Retinal pigment epithelial cell (primary cell): ENCODE results near the gene TFPI.

Source experiments
- DNase-seq: peaks from one replicate; pipeline ENCODE4 v3.0.0-alpha.2; 2010; ENCODE audit warnings: low read depth
- H3K4me3 ChIP-seq: 2 replicates; pipeline ENCODE4 v1.5.1; 2011; ENCODE audit warnings: mild to moderate bottlenecking, low read length, control low read depth, moderate library complexity
- CTCF ChIP-seq: conservative IDR thresholded peaks from 2 replicates; pipeline ENCODE4 v1.5.1; 2011; ENCODE audit warnings: low read depth, low read length, control low read depth, inconsistent platforms

The TFPI gene

DNA sequence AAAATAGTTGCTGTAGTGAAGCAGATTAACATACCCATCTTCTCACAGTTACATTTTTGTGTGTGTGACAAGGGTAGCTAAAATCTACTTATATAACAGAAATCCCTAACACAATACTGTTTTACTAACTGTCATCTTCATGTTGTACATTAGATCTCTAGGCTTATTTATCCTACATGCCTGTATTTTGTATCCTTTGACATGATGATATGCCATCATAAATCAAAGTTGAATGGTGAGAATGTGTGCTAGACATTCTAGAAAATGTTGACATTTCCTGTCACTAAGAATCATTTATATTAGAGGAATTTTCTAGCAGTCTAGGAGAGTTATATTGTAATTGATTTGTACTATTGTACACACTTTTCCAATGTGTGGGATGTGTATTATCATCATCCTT lies 84.7 kb downstream of the TFPI start:
- H3K4me3 ChIP-seq: no peak overlapping the region
- no peak for DNase-seq
- no peak for TF ChIP-seq CTCF

DNA sequence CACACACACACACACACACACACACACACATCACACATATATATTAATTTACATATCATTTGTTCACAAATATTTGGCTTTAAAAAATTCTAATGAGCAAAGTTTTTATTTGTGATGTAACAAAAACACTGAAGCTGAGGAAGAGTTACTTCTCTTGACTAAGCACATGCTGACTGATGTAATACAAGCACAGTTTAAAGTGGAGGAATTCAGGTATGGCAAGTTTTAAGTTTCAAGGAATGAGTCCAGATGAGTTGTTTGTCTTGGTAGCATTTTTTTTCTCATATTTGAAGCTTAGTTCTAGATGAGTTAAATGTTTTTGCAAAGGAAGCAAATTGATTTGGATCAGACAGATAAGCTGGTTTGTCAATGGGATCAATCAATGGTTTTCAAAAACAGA lies 86.0 kb downstream of the TFPI start:
- TF ChIP-seq CTCF: no peak
- no peak for DNase-seq
- H3K4me3 ChIP-seq: no peak overlapping the region

DNA sequence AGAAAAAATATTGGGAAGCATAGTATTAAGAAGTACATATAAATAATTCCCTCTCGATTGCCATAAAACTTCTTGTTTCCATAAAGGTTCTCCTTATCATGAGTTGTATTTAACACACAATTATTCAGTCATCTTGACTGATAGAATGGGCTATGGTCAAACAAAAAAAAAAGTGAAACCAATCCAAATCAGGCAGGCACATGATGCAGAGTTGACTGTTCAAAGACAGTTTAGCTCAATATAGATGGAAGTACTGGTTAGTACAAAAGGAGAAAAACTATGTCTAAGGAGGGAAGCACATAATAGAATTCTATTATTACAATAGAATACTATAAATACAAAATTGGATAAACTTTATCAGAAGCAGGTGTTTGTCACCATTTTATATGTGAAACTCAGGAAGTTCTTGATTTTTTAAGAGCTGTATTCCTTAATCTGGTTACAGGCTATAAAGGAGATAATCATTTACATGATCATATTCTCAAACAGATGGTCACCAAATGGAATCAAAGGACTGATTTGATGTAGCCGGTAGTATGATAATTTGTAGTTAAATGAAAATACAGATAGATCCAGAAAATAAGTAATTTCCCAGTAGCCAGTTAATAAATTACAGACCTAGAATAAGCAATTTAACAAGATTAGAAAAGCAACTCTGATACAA lies 88.0 kb downstream of the TFPI start:
- H3K4me3 ChIP-seq: no peak overlapping the region
- no peak for DNase-seq
- TF ChIP-seq CTCF: no peak

- no peak overlapping the region for H3K4me3 ChIP-seq
- no peak for TF ChIP-seq CTCF
- DNase-seq: no peak
Observed at GRCh38 chr2:187462839-187463238, 91.4 kb downstream of the TFPI start.

DNA sequence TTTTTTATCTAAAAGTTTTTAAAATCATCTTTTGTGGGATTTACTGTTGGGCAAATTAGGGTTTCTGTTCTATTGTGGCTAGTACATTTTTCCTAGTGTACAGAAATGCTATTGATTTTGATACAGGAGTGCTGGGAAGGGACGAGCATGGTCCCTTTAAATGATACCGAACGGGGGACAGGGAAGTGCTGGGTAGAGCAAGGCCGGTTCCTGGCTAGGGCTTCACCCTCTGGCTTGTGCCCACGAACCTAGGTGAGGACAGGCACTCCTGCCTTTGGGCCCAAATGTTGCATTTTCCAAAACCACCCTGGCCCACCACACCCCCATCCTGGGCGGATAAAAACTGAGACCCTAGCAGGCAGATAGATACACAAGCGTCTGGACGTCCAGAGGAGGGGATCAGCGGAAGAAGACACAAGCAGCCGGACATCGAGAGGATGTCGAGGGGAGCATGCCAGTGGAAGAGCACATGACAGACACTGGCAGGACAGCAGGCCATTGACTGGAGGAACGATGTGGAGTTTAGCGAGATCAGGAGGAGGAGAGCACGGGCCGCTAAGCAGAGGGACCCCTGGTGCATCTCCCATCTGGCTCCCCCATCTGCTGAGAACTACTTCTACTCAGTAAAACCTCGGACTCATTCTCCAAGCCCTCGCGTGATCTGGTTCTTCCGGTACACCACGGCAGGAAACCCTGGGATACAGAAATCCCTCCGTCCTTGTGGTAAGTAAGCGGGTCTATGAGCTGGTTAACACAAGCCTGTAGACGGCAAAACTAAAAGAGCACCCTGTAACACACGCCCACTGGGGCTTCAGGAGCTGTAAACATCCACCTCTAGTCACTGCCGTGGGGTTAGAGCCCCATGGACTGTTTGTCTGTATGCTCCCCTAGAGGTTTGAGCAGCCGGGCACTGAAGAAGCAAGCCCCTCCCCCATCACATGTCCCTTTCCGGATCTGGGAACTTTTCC lies 92.7 kb downstream of the TFPI start:
- DNase-seq: no peak
- TF ChIP-seq CTCF: no peak
- no peak overlapping the region for H3K4me3 ChIP-seq

DNA sequence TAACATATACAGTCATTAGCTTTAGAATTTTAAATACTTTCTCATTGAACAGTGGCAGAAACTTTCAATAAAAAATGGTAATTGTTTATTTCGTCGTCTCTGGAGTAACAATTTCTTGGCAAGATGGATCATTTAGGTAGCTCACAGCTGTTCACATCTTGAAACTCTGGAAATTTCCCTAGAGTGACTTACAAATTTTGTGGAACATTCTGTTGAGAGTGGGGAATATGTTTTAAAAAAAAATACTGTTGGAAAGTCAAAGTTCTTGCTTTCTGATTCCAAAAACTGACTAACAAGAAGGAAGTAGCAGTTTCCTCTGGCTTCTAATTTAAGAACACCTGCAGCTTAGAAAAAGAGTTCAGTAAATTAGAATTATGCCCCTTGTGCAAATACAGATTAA lies 95.0 kb downstream of the TFPI start:
- no peak overlapping the region for H3K4me3 ChIP-seq
- TF ChIP-seq CTCF: no peak
- no peak for DNase-seq
